TTC549 (cell line): ENCODE data around the gene ROBO1.
"Not testable (repeated sequence)": the region's sequence is repeated elsewhere in the genome, so short reads cannot be mapped to it uniquely, and the experiment has no call there.

Experiments used
- FAIRE-seq: peaks from 2 replicates; lab custom pipeline; 2012; peaks lifted over from hg19 to GRCh38; lab: Jason Lieb, UNC

Gene ROBO1

DNA sequence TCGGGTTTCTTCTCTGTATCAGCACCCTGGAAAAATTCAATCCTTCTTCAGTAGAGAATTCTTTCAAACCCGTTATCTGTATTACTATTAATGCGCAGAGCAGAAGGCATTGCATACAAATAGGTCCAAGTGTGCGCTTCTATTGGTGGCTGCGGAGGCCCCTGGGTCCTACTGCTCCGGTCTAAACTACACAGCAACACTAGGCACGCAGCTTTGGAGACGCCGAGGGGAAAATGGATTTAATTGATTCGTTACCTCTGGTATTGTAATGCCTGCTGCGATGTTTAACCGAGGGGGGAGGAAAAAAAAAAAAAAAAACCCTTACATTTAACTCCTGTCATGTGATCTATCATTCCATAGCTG, at the start of gene ROBO1:
Gene ROBO1 (minus strand): TSS at position 94 of the 363 bp plus-strand sequence.
- no peak for FAIRE-seq

- no peak for FAIRE-seq
Measured at GRCh38 chr3:79817224-79817623, 49.4 kb upstream of the ROBO1 start.

DNA sequence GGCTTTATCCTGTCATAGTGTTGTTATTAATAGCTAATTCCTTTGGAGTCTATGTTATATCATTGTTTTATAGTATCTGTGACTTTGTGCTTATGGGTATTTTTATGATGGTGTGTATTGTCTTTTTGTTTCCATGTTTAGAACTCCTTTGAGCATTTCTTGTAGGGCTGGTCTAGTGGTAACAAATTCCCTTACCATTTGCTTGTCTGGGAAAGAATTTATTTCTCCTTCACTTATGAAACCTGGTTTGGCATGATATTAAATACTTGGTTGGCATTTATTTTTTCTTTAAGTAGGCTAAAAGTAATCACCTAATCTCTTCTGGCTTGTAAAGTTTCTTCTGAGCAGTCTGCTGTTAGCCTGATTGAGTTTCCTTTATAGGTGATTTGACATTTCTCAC, 47.7 kb upstream of the ROBO1 start:
- FAIRE-seq, result no peak

DNA sequence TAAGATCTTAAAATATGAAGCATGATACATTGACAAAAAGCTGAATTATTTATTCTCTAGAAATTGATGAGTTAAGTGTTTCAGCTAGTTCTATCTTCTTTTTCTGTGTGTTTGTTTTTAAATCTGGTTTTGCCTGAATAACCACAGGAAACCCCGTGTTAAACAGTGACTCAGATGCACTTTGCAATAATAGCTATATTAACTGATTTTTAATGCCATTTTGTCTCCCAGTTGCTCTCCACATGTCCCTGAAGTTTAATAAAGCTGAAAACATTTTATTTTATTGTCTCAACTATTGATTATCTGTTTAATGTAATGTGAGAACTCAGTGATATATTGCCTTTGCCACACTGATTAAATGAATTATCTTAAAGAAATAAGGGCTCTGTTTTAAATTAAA, 42.8 kb upstream of the ROBO1 start:
- no peak for FAIRE-seq

GRCh38 chr3:79810092-79810491, 42.3 kb upstream of the ROBO1 start:
- no peak for FAIRE-seq

DNA sequence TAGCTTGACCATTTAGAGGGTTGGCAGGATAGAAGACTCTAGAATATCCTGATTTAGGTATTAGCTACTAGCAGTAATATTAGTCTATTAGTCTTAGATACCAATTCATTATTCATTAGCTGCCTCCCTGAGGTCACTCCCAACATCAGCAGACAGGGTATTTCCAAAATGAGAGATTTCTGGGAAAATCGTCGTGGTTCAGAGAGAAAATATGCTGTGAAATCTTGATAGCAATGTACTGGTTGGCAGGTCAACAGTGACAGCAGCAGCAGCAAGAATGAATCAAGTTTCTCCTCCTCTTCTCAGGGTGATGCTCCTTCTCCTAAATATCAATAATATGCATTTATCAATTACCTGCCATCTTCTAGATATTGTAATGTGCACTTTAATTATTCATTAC, 41.3 kb upstream of the ROBO1 start:
- FAIRE-seq, result no peak

DNA sequence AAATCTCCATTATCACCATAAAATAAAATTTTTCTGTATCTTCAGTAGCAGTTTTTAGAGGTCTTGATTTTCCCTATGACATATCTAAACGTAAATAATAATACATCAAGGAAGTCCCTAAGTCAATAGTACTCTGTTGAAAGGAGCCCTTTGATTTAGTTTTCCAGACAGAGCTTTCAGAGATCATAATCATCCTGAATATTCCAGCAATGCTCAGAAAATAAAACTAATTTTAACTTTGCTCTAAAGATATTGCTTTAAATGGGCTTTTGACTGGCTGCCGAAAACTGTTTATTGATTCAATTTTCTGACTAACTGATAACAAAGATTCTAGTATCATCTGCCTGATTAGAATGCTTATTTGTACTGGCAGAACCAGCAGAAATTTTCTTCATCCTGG, 40.7 kb upstream of the ROBO1 start:
- FAIRE-seq, result no peak

GRCh38 chr3:79790177-79790576, 22.4 kb upstream of the ROBO1 start:
- FAIRE-seq, result not testable (repeated sequence)

DNA sequence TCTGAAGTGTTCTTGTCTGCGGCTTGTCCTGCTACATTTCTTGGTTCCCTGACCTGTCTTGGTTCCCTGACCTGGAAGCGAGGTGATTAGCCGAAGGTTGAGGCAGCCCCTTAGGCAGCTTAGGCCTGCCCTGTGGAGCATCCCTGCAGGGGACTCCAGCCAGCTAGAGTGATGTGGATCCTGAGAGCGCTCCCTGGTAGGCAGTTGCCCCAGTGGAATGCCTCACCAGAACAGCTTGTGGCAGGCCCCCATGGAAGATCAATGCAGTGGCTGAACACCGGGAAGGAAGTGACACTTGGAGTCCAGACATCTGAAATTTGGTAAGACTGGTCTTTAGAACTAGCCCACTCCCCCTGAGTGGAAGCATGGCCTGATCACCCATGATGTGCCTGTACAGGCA, 5.5 kb upstream of the ROBO1 start:
- no peak for FAIRE-seq

- FAIRE-seq, result no peak
Measured at GRCh38 chr3:79769229-79769628, 1.4 kb upstream of the ROBO1 start.

GRCh38 chr3:79767194-79767904, 449 bp downstream of the ROBO1 start:
- no peak for FAIRE-seq

DNA sequence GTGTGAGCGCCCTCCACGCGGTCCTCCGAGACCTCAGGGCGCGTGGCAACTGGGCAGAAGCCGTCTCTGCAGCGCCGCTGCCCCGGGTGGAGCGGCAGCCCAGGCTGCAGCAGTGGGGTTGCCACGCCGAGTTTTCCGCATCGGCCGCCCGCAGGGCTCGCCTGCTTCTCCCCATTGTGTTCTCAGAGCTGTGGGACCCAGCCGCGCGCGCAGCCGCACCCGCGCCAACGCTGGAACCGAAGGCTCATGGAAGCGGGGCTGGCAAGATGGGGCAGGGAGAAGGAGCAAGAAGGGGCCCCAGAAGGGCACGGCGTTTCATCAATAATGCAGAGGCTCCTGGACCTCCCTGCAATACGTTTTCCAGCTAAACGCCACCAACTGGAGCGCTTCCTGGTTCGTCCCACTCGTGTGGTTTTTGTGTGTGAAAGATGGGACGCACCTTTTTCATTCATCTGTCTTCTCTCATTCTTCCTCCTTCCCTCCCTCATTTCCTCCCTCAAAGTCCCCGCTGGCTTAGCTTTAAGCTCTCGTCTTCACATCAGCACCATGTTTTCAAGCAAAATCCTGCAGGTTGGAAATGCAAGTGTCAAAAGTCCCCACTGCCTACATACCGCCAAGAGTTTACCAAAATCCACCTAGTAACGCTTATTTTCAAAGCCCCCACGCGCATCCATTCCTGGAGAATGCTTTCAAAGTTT, 1.2 kb downstream of the ROBO1 start:
- no peak for FAIRE-seq

DNA sequence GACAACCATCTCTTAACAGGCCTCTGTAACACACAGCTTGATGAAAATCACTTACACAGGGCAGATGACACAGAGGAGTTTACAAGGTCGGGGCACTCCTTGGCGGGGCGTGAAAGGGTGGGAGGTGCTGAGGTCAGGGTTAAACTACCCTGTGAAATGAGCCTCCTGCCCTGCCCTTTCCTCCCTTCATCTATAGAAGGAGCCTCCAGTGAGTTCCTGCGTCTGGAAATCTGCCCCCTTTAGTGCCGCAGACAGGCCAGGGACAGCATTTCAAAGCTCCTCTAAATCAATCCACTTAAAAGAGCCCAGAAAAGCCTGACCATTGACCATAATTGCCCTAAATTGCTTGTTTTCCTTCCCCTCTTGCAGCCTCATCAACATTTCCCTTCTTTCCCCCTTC, 1.9 kb downstream of the ROBO1 start:
- no peak for FAIRE-seq

- no peak for FAIRE-seq
Measured at GRCh38 chr3:79761441-79761840, 6.4 kb downstream of the ROBO1 start.

DNA sequence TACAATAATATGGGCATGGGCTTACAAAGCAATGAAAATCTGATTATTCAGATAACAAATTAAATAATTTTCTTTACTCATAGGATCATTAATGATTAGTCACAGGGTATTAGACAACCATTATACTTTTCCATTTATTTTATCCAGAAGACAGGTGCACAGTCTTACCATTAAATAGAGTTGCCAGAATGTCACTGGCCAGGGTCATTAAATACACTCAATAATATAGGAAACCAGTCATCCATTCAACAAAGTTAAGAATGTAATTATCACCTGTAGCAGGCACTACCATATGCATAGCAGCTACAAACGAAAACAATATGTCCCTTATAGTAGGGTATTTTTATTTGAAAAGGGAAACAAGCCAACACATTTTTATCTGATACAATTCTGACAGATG, 16.1 kb downstream of the ROBO1 start:
- no peak for FAIRE-seq

GRCh38 chr3:79737530-79737929, 30.3 kb downstream of the ROBO1 start:
- no peak for FAIRE-seq

GRCh38 chr3:79729096-79729495, 38.7 kb downstream of the ROBO1 start:
- no peak for FAIRE-seq

DNA sequence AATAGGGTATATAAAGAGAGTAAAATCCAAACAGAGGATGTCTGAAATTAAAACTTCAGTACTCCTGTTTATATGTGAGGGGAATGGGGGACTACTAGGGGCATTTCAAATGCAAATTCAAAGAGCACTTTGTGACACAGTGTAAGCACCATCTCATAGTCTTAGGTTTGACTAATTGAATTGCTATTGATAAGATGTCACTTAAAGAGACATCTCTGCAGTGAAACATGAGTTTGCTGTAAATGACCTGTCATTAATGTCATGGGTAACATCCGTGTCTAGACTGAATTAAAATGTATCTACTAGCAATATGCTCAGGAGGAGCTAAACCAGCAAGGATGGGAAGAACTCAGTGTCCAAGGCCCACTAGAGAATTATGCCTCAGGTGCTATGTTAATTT, 41.0 kb downstream of the ROBO1 start:
- no peak for FAIRE-seq

DNA sequence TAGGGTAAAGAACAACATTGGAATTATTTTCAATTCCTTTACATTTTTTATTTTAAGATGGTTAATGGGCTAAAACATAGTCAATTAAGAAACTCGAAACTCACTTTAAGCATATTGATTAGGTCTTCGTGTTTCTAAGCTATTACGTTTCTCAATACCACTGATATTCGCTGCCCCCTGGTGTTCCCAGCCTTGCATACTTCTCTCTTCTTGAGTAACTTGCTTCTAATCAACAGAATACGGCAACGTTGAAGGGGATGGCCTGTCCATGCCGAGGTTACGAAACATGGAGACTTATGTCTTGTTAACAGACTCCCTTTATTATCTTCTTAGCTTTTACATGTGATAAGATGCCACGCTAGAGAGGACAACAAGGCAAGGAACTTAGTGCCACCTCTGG, 43.6 kb downstream of the ROBO1 start:
- FAIRE-seq, result no peak

- FAIRE-seq, result no peak
Measured at GRCh38 chr3:79690072-79690471, 77.7 kb downstream of the ROBO1 start.

- no peak for FAIRE-seq
Measured at GRCh38 chr3:79685108-79685507, 82.7 kb downstream of the ROBO1 start.

DNA sequence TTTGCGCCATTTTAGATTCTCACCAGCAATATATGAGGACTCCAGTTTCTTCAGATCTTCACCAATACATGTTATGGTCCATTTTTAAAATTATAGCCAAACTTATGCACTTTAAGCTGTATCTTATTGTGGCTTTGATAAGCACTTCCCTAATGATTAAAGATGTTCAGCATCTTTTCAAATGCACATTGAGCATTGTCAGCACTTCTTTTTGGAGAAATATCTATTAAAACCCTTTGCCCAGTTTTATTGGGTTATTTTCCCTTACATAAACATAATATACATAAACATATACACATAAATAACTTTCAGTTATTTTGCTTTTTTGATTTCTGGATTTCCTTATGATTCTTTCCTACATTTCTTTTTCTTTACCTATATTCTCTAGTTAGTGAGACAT, 83.8 kb downstream of the ROBO1 start:
- FAIRE-seq, result no peak

- FAIRE-seq, result no peak
Measured at GRCh38 chr3:79672731-79673130, 95.1 kb downstream of the ROBO1 start.

DNA sequence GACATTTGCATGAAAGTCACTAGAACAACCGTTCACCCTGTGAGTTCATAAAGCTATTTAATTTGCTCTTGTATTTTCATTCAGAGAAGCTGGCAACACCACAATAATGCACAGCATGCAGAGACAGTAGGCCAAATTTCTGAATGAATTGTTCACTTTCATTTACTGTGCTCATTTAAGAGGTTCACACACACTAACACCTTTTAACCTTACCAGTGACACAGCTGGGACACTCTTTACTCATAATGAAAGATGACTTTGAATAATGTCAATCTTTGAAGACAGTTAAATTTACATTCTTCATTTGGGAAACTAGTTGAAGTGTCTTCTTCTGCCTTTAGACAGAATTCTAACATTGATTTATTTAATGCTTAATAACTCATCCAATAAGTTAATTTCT, 95.7 kb downstream of the ROBO1 start:
- FAIRE-seq, result no peak
